ENCODE results near the gene NISCH. TPM values are rescaled to one million over a fixed set of nuclear protein-coding genes. Genes with fewer than 3 reads are reported as not detected.

The NISCH gene
- total RNA-seq, 1 donor from 2014 or later = 62.5 TPM

- no peaks in the 10 kb centered on the region for H3K27me3 ChIP-seq (ENCODE audit: control insufficient read depth, insufficient read depth, low read length)
- no peak for DNase-seq (ENCODE audit: low read depth)
- no peak for TF ChIP-seq CTCF (IDR thresholded peaks at IDR 0.05; ENCODE audit: insufficient read depth, low read length, poor library complexity, severe bottlenecking)
- H3K4me3 ChIP-seq (ENCODE audit: low read depth, low read length) = no peak overlapping the region
- no peaks in the 10 kb centered on the region for H3K36me3 ChIP-seq (ENCODE audit: control insufficient read depth, insufficient read depth, low read length)
Observed at GRCh38 chr3:52504977-52505376, 49.6 kb downstream of the NISCH start.

- no peak for DNase-seq (ENCODE audit: low read depth)
- no peak for TF ChIP-seq CTCF (IDR thresholded peaks at IDR 0.05; ENCODE audit: insufficient read depth, low read length, poor library complexity, severe bottlenecking)
- Histone ChIP-seq H3K4me3 (ENCODE audit: low read depth, low read length) (no peak overlapping the region), H3K27me3 (ENCODE audit: control insufficient read depth, insufficient read depth, low read length) (no peaks in the 10 kb centered on the region), H3K36me3 (ENCODE audit: control insufficient read depth, insufficient read depth, low read length) (no peaks in the 10 kb centered on the region)
Observed at GRCh38 chr3:52506266-52506966, 51.0 kb downstream of the NISCH start.

DNA sequence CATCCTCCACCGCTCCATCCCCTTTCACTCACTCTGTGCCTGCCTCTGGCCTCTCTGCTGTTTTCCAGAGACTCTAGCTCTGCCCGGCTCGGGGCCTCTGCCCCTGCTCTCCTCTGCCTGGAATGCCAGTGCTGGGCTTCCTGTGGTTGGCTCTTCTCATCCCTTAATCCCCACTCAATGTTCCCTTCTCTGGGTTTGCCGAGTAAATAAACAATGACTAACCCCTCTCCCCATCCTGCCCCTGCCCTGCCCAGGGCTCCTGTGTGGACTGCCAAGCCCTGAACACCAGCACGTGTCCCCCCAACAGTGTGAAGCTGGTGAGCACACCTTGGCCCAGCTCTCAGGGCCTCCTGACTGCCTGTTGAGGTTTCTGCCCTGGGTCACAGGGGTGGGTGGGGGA is 52.0 kb downstream of the NISCH start:
- Histone ChIP-seq H3K4me3 (ENCODE audit: low read depth, low read length) (no peak overlapping the region), H3K27me3 (ENCODE audit: control insufficient read depth, insufficient read depth, low read length) (peaks cover 7% of the 10 kb centered on the region), H3K36me3 (ENCODE audit: control insufficient read depth, insufficient read depth, low read length) (no peaks in the 10 kb centered on the region)
- no peak for TF ChIP-seq CTCF (IDR thresholded peaks at IDR 0.05; ENCODE audit: insufficient read depth, low read length, poor library complexity, severe bottlenecking)
- DNase-seq (ENCODE audit: low read depth) = no peak

- TF ChIP-seq CTCF (IDR thresholded peaks at IDR 0.05; ENCODE audit: insufficient read depth, low read length, poor library complexity, severe bottlenecking) = no peak
- DNase-seq (ENCODE audit: low read depth) = no peak
- H3K4me3 ChIP-seq (ENCODE audit: low read depth, low read length) = no peak overlapping the region
- H3K27me3 ChIP-seq (ENCODE audit: control insufficient read depth, insufficient read depth, low read length) = peaks cover 12% of the 10 kb centered on the region
- no peaks in the 10 kb centered on the region for H3K36me3 ChIP-seq (ENCODE audit: control insufficient read depth, insufficient read depth, low read length)
Observed at GRCh38 chr3:52509753-52510328, 54.4 kb downstream of the NISCH start.

DNA sequence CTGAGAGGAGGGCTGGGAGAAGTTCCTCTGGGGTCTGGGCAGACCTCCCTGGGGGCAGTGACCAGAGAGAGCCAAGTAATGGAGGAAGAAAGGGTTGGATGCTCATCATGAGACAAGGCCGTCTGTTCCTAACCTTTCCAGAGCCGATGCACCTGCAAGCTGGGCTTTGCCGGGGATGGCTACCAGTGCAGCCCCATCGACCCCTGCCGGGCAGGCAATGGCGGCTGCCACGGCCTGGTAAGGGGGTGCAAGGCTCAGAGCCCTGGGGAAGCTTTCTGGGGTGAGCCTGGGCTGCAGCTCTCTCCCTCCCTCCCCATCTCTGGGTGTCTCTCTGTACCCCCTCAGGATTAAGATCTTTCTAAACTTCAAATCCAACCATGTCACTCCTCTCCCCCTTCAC is 56.1 kb downstream of the NISCH start:
- H3K4me3 ChIP-seq (ENCODE audit: low read depth, low read length) = no peak overlapping the region
- no peaks in the 10 kb centered on the region for H3K36me3 ChIP-seq (ENCODE audit: control insufficient read depth, insufficient read depth, low read length)
- peaks cover 16% of the 10 kb centered on the region for H3K27me3 ChIP-seq (ENCODE audit: control insufficient read depth, insufficient read depth, low read length)
- no peak for TF ChIP-seq CTCF (IDR thresholded peaks at IDR 0.05; ENCODE audit: insufficient read depth, low read length, poor library complexity, severe bottlenecking)
- no peak for DNase-seq (ENCODE audit: low read depth)

DNA sequence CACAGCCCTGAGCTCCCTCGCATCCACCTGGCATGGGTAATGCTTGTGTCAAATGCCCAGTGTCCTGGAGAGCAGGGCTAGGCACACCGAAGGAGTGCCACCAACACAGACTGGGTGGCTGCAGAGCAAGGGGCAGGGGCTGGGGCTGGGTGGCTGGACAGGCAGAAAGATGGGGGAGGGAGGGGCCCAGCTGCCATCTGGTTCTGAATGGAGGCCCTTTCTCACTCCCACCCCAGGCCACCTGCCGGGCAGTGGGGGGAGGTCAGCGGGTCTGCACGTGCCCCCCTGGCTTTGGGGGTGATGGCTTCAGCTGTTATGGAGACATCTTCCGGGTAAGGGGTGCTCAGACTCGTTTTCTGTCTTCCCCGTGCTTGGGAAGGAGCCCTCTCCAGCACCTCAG is 56.7 kb downstream of the NISCH start:
- no peaks in the 10 kb centered on the region for H3K36me3 ChIP-seq (ENCODE audit: control insufficient read depth, insufficient read depth, low read length)
- H3K27me3 ChIP-seq (ENCODE audit: control insufficient read depth, insufficient read depth, low read length) = peaks cover 16% of the 10 kb centered on the region
- no peak for TF ChIP-seq CTCF (IDR thresholded peaks at IDR 0.05; ENCODE audit: insufficient read depth, low read length, poor library complexity, severe bottlenecking)
- DNase-seq (ENCODE audit: low read depth) = no peak
- no peak overlapping the region for H3K4me3 ChIP-seq (ENCODE audit: low read depth, low read length)

Data from kidney epithelial cell (primary cell).